Ovary (tissue), 9 donors: Measurements from ENCODE around the gene CDH3. TPM values are rescaled to one million over a fixed set of nuclear protein-coding genes. Genes with fewer than 3 reads are reported as not detected.

Source experiments
- DNase-seq, 5 donors: peaks; one replicate each; pipeline ENCODE4 v3.0.0-alpha.2; 2019 to 2020
- H3K27ac ChIP-seq, 2 donors: fragments of 200-600 bp; one replicate each; pipeline versions ENCODE4 v1.5.1 to v1.8.0; 2019 to 2022
- H3K27me3 ChIP-seq: fragments of 200-600 bp; one replicate; pipeline ENCODE4 v1.8.0; 2022
- H3K36me3 ChIP-seq: fragments of 200-600 bp; sonication (generic); one replicate; pipeline ENCODE4 v1.5.1; 2019
- H3K4me1 ChIP-seq: one replicate; pipeline ENCODE4 v1.8.1; 2013; ENCODE audit warnings: mild to moderate bottlenecking, moderate library complexity; ENCODE audit not compliant: insufficient read depth
- H3K4me3 ChIP-seq: fragments of 200-600 bp; sonication (generic); one replicate; pipeline ENCODE4 v1.5.1; 2017
- H3K9me3 ChIP-seq, 2 donors: fragments of 200-600 bp in 1 of 2; sonication (generic) in 1 of 2; one replicate each; pipeline versions ENCODE4 v1.5.1 to v1.8.1; 2013 to 2019; ENCODE audit warnings: mild to moderate bottlenecking in 1 of 2, moderate library complexity in 1 of 2
- CTCF ChIP-seq, 3 donors: fragments of 450-650 bp in 2 of 3; fragments of 200-600 bp in 1 of 3; IDR thresholded peaks; one replicate each; pipeline versions ENCODE4 v1.5.1 to v1.8.0; 2016 to 2022; ENCODE audit warnings: antibody characterized with exemption in 3 of 3, mild to moderate bottlenecking in 1 of 3
- EP300 ChIP-seq: sonication (generic); formaldehyde crosslinking; IDR thresholded peaks from one replicate; pipeline ENCODE4 v1.6.1; 2017; ENCODE audit warnings: antibody characterized with exemption
- POLR2A ChIP-seq: fragments of 450-650 bp; IDR thresholded peaks from one replicate; pipeline ENCODE4 v1.6.1; 2017; ENCODE audit warnings: antibody characterized with exemption, mild to moderate bottlenecking, moderate library complexity
- WGBS, 3 donors: extraction: QIAGEN DNeasy Blood & Tissue Kit in 1 of 3; methylation state at CpG; one replicate each; pipeline versions ENCODE4 v1.1.5 to v1.1.7; 2013 to 2017; 5-methylcytosine and 5-hydroxymethylcytosine counted together
- intact Hi-C, 4 donors: fragments of 100-400 bp; cut with DNase I; formaldehyde crosslinking; loops; one replicate each; pipeline versions ENCODE4 v1.11.0 to v1.15.1; 2022 to 2023
- polyA plus RNA-seq, 2 donors: library from polyadenylated mRNA; stranded (reverse); fragments of 200-250 nt in 1 of 2; fragments of 350-450 nt in 1 of 2; fragmentation: Illumina TruSeq in 1 of 2; extraction: RNeasy Lipid Tissue Mini Kit (QIAGEN cat#74804) in 1 of 2; gene quantifications; one replicate each; pipeline ENCODE4 v1.2.3, GENCODE V29; 2013 to 2014
- total RNA-seq, 7 donors: library from RNA; depleted of rRNA in 2 of 7; stranded (reverse); fragments of >200 nt in 2 of 7; fragmentation: NEBNext Ultra II Directional in 3 of 7; extraction: Animal tissue kit (Norgen Biotek cat#: 25700) in 3 of 7; gene quantifications; one replicate each; pipeline versions ENCODE4 v1.1.0 to v1.2.4, GENCODE V29; 2016 to 2023
- donor health status: DM: no; HTN: no; CAD: no; lungs with moderate emphysema.
- donor health status: DM: no; HTN: no; CAD: no.
- donor health status: Bipolar disorder and iron deficiency.
- donor health status: DM: yes; HTN: yes; CAD: no.
- donor health status: DM: no; HTN: no; CAD: no.
- donor health status: DM: yes; HTN: yes; CAD: no.

Gene CDH3
- total and polyA plus RNA-seq, 9 donors: 32.4 to 99.0 (median 58.9) TPM

DNA sequence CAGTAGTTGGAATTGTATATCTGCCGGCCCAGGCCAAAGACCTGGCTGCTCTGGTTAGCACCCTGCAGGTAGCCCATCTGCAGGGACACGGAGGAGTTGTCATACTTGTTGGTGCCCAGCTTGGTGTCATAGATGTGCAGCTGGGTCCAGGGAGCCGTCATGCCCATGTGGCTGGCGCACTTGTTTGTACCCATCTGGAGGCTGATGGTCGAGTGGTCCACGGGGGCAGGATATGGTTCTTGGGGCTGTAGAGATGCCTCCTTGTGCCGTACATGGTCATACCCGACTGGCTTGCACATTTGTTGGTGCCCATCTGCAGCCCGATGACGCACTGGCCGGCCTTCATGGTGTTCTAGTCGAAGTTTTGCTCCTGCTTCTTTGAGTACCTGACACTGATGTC is 6.0 kb downstream of the CDH3 start:
- Histone ChIP-seq H3K4me1 (peaks cover 3% of the 10 kb centered on the region), H3K36me3 (no peaks in the 10 kb centered on the region), H3K4me3 (no peak overlapping the region), H3K27ac (no peak overlapping the region), H3K9me3 (no peaks in the 10 kb centered on the region), H3K27me3 (no peaks in the 10 kb centered on the region)
- WGBS, 3 donors: 90 to 95% (median 90%) methylated on average over 12 of the region's 12 CpGs
- TF ChIP-seq EP300 (no peak), CTCF (IDR thresholded peaks at IDR 0.05) (no peak), POLR2A (no peak)
- intact Hi-C loops: no loop called here
- DNase-seq: no peak

DNA sequence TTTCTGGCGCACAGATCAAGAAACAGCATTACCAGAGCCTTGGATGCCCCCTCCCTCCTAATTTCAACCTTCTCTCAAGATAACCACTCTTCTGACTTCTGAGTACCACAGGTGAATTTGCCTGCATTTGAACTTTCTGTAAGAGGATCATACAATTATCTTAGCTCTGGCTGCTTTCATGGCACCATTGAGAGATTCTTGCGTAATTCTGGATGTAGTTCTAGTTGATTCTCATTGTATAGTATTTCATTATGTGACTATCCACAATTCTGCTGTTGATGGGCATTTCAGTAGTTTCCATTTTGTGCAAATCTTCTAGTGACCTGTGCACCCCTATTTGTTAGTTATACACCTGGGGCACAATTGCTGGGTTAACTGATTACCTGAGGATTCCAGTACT is 7.5 kb downstream of the CDH3 start:
- DNase-seq: no peak
- Histone ChIP-seq H3K4me3 (no peak overlapping the region), H3K36me3 (no peaks in the 10 kb centered on the region), H3K27ac (no peak overlapping the region), H3K4me1 (no peaks in the 10 kb centered on the region), H3K9me3 (no peaks in the 10 kb centered on the region), H3K27me3 (no peaks in the 10 kb centered on the region)
- intact Hi-C loops: no loop called here
- TF ChIP-seq POLR2A: no peak
- TF ChIP-seq EP300: no peak
- no peak for TF ChIP-seq CTCF (IDR thresholded peaks at IDR 0.05)
- WGBS, 3 donors: 97 to 99% (median 97%) methylated on average over 2 of the region's 2 CpGs

DNA sequence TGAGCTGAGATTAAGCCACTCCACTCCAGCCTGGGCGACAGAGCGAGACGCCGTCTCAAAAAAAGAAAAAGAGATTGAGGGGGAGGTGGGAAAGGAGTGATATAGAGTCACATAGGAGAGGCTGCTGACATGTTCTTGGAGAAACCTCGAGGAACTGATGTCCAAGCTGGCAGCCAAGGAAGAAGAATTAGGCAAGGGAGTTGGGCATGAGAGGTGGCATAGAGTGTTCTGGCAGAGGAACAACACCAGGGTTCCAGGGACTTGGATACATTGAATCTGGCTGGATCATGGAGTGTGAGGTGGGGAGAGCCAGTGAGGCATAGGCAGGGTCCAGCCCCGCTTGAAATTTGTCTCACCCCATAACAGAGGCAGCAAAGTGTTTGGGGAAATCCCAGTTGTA is 10.7 kb downstream of the CDH3 start:
- Histone ChIP-seq H3K27ac (no peak overlapping the region), H3K4me3 (no peak overlapping the region), H3K36me3 (no peaks in the 10 kb centered on the region), H3K27me3 (no peaks in the 10 kb centered on the region), H3K9me3 (no peaks in the 10 kb centered on the region), H3K4me1 (peaks cover 4% of the 10 kb centered on the region)
- TF ChIP-seq EP300: no peak
- TF ChIP-seq POLR2A: no peak
- TF ChIP-seq CTCF (IDR thresholded peaks at IDR 0.05): no peak
- no peak for DNase-seq
- WGBS, 3 donors: 81 to 87% (median 83%) methylated on average over 6 of the region's 6 CpGs
- intact Hi-C loops: no loop called here

GRCh38 chr16:68656751-68657150 is 11.6 kb downstream of the CDH3 start:
- 47 to 56% (median 56%) methylated on average over 2 of the region's 2 CpGs for WGBS, 3 donors
- no peak overlapping the region for H3K27ac ChIP-seq

More at GRCh38 chr16:68656751-68657150, 11.6 kb downstream of the CDH3 start:
- H3K9me3 ChIP-seq: no peaks in the 10 kb centered on the region
- no peaks in the 10 kb centered on the region for H3K36me3 ChIP-seq
- H3K4me1 ChIP-seq: peaks cover 4% of the 10 kb centered on the region
- H3K27me3 ChIP-seq: no peaks in the 10 kb centered on the region
- DNase-seq: no peak
- TF ChIP-seq EP300 (no peak), CTCF (IDR thresholded peaks at IDR 0.05) (no peak), POLR2A (no peak)
- H3K4me3 ChIP-seq: no peak overlapping the region
- intact Hi-C loops: no loop called here
